Stimulated activated CD8-positive, alpha-beta memory T cell treated with anti-CD3 and anti-CD28 coated beads, Interleukin-12 subunit alpha, Interleukin-12 subunit beta, amount 100 ng/mL, for 24 hours (primary cell): Measurements from ENCODE around the gene CD84.
"Not testable (repeated sequence)": the region's sequence is repeated elsewhere in the genome, so short reads cannot be mapped to it uniquely, and the experiment has no call there.

Experiments
- DNase-seq: peaks from one replicate; pipeline ENCODE4 v3.0.0-alpha.2; 2020; ENCODE audit errors: extremely low read depth

CD84 gene

DNA sequence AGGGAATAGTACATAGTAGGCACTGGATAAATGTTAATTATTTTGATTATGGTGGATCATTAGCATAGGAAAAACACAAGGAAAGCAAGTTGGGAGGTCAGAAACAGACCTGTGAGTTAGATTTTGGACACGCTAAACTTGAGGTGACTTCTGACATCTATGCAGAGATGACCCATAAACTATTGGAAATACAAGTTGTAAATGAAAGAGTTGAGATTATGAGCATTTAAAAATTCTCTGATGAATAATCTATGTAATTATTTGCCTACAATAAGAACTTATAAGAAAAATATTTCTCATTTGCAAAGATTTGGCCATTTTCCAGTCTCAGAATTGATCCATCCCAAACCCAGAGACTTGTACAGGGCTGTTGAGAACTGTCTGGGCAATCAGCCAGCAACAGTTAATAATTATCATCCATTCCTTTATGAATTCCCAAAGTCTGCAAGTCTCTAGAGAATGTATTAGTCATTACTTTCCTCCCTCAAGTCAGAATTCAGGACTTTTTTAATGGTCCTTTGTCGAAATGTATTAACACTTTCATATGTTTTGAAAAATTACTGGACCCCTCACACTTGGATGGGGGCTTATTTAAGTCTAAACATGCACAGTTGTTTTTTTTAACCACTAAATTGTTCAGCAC, 36.9 kb downstream of the CD84 start:
- DNase-seq: no peak

DNA sequence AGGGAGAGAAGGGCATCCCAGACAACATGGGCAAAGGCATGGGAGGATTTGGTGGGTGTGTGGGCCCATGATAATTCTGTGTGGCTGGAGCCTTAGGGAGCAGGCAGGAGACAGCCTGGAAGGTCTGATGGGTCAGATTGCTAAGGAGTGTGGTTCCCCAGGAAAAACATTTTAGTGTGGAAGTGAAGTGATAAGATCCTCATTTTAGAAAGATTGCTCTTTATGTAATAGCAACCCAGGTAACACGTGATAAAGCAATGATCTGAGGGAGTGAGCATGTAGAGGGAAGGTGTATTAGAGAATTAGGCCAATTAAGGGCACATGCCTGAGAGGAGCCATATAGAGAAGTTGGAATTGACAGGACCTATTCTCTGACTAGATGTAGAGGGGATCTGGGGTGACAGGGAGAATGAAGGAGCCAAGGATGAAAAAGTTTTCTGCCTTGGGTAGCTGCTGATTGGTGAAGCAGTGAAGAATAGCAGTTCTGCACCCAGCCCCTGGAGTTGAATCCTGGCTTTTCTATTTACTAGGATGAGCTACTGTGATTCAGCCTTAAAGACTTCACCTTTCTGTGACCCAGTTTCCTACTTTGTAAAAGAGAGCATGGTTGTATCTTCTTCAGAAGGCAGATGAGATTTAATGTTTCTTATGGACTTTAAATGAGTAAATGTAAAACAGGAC, 37.5 kb downstream of the CD84 start:
- DNase-seq: no peak

DNA sequence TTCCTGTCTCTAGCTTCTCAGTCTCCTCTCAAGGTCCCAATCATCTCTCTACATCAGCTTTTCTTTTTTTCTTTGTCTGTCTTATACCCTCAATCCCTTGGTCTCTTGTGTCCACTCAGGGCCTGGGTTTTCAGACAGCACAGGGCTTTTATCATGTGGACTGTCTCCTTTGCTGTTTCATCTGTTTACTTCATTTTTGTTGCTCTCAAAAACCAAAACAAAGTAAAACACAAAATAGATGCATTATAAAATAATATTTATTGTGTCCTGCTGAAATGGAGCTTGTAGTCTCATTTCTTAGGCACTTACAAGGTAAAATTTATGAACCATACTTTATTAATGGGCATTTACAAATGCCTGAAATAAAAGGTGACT, 38.5 kb downstream of the CD84 start:
- no peak for DNase-seq

DNA sequence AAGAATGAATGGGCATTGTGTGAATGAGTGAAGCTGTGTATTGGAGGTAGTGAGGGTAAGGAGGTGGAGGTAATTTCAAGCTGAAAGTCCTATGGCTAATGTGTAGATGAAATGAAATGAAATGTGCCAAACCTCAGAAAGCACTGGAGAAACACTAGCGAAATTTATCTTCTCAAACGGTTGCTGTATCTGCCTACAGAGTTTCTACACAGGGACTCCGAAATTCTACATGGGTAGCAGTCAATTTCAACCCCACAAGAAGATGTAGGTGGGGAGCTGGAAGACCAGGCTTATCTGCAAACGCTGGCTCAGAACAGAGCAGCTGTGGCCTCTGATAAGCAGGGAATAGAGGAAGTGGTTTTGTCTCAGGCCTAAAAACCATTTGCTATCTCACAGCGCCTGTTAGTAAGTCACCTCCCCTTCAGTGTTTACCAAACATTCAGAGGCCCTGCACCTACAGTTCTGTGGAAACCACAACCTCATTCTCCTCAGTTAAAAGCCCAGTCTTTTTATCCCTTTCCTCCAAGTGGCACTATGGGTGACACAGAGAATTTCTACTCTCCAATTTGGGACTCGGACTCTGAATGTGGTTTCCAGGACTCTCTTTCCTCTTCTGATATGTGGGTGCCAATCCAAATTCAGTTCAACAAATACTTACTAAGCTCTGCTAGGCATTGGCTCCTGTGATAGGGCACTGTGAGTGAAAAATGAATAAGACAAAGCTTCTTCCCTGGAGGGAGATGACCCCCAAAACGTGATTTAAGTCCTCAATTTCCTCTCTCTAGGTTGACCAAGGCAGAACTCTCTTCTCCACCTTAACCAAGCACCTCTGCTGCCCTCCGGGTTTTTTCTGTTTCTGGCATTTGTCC, 39.1 kb downstream of the CD84 start:
- DNase-seq: no peak

- DNase-seq: no peak
Observed at GRCh38 chr1:160539684-160539989, 39.7 kb downstream of the CD84 start.

DNA sequence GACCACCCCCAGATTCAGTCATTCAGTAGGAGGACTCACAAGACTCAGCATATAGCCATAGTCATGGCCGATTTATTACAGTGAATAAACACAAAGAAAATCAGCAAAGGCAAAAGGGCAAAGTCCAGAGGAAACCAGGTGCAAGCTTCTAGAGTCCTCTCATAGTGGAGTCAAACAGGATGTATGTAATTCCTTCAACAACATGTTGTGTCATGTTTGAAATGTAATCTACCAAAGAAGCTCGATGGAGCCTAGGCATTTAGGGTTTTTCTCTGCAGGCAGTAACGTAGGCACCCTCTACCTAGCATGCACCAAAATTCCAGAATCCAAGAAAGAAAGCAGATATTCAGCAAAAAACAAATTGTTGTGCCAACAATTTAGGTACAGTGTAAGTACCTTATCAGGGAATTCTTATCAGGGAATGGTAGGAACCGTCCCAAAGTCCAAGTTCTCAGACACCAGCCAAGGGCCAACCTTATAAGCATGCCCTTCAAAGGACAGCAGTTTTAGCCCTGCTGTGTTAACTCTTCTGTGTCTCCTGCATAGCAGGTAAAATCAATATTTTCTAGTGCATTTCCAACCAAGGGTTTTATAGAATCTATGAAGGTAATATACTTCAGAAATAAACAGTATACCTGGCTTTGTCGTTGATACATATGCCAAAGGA, 40.2 kb downstream of the CD84 start:
- no peak for DNase-seq

GRCh38 chr1:160537714-160538665, 41.3 kb downstream of the CD84 start:
- no peak for DNase-seq

GRCh38 chr1:160534823-160535605, 44.3 kb downstream of the CD84 start:
- no peak for DNase-seq

DNA sequence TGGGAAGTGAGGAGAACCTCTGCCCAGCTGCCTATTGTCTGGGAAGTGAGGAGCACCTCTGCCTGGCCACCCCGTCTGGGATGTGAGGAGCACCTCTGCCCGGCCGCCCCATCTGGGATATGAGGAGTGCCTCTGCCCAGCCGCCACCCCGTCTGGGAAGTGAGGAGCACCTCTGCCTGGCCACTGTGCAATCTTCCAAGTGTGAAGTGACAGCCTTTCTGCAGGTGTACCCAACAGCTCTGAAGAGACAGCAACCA, 46.8 kb downstream of the CD84 start:
- DNase-seq: not testable (repeated sequence)

DNA sequence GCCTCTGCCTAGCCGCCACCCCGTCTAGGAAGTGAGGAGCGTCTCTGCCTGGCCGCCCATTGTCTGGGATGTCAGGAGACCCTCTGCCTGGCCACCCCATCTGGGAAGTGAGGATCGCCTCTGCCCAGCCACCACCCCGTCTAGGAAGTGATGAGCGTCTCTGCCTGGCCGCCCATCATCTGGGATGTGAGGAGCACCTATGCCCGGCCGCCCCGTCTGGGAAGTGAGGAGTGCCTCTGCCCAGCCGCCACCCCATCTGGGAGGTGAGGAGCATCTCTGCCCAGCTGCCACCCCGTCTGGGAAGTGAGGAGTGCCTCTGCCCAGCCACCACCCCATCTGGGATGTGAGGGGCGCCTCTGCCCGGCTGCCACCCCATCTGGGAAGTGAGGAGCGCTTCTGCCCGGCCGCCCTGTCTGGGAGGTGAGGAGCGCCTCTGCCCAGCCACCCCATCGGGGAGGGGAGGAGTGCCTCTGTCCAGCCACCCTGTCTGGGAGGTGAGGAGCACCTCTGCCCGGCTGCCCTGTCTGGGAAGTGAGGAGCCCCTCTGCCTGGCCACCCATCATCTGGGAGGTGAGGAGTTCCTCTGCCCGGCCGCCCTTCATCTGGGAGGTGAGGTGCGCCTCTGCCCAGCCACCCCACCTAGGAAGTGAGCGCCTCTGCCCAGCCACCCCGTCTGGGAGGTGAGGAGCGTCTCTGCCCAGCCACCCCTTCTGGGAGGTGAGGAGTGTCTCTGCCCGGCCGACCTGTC, 47.3 kb downstream of the CD84 start:
- not testable (repeated sequence) for DNase-seq

DNA sequence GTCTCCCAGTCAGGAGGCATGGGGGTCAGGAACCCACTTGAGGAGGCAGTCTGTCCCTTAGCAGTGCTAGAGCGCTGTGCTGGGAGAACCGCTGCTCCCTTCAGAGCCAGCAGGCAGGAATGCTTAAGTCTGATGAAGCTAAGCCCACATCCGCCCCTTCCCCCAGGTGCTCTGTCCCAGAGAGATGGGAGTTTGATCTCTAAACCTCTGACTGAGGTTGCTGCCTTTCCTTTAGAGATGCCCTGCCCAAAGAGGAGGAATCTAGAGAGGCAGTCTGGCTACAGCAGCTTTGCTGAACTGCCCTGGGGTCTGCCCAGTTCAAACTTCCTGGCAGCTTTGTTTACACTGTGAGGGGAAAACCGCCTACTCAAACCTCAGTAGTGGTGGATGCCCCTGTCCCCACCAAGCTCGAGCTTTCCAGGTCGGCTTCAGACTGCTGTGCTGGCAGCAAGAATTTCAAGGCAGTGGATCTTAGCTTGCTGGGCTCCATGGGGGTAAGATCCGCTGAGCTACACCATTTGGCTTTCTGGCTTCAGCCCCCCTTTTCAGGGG, 49.8 kb downstream of the CD84 start:
- not testable (repeated sequence) for DNase-seq

DNA sequence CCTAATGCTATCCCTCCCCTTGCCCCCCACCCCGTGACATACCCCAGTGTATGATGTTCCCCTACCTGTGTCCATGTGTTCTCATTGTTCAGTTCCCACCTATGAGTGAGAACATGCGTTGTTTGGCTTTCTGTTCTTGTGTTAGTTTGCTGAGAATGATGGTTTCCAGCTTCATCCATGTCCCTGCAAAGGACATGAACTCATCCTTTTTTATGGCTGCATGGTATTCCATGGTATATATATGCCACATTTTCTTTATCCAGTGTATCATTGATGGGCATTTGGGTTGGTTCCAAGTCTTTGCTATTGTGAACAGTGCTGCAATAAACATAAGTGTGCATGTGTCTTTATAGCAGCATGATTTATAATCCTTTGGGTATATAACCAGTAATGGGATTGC, 55.5 kb downstream of the CD84 start:
- not testable (repeated sequence) for DNase-seq

- no peak for DNase-seq
Observed at GRCh38 chr1:160522622-160523345, 56.5 kb downstream of the CD84 start, which contains the start of gene SLAMF6. TSS of gene SLAMF6 (minus strand) at chr1:160523255. CDS start at chr1:160523192, 63 bp downstream.

GRCh38 chr1:160522136-160522535, 57.2 kb downstream of the CD84 start:
- DNase-seq: no peak

DNA sequence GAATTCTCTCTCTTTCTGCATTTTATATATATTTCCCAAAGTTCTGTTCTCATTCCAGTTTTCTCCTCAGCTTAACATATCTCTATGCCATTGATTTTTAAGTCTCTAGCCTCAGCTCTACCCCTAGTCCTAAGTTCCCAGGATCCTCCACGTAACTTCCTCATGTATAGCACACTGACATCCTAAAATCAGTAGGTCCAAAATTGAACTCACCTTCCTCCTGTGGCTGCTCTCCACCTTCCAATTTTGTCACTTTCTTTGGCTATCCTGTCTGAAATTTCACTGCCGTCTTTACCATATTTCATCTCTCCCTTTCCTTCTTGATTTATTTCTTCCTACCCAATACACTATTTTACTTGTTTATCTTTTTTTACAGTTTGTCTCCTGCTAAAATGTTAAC, 57.7 kb downstream of the CD84 start:
- no peak for DNase-seq

DNA sequence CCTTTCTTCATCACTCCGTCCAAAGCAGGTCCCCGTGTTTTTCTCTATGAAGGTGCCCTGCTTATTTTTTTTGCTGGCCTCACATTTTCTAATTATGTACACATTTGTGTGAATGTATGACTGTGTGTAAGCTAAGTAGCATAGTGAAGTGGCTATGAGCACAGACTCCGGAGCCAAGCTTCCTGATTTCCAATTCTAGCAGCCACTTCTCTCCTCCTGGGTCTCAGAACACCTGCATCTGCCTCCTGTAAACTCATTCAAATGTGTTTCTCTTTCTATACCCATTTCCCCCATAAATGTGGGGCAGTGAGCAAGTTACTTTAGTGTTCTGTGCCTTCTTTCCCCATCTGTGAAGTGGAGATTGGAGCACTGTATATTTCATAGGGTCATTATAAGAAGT, 58.3 kb downstream of the CD84 start:
- DNase-seq: no peak

DNA sequence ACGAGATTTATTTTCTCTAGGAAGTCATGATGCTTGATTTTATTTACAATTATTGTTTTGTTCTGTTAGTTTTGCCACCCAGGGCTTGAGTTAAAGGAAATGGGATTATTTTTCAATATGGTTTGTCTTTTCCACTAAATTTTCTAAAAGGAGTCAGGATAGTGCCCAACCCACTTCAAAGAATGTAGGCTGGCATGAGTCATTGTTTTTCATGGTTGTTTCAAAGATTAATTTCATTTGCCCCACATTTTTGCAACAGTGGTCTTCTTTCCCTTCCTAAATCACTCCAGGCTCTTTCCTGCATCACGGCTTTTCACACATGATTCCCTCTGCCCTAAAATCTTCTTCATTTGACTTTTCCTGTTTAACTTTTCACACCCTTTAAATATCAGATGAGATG, 58.7 kb downstream of the CD84 start:
- DNase-seq: no peak

DNA sequence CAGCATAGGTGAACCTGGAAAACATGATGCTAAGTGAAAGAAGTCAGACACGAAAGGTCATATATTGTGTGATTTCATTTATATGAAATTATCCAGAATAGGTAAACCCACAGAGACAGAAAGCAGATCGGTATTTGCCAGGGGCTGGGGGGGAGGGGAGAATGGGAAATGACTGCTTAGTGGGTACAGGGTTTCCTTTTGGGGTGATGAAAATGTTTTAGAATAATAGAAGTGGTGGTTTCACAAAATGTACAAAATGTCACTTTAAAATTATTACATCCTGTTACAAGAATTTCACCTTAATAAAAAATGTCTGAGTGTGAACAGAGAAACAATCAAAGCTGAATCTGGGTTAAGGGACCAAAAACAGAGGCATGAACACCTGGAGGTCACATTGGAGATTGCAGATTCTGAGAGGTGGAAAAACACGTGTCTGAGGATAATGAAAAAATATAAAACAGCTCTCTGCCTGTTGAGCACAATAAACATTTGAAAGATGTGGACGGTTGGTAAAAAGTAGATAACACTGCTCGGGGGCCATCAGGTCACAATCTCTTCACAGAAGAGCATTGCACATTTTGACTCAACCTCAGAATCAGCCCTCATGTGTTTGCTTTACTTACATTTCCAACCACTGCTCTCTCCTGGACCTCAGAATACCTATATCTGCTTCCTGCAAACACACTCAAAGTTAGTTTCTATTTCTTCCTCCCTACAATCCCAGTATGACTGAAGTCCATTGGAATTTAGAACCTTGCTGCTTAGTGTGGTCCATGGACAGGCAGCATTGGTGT, 59.5 kb downstream of the CD84 start:
- DNase-seq: no peak
